Testis (tissue), 2 donors: Measurements from ENCODE around the gene RACK1.
"Not testable (repeated sequence)": the region's sequence is repeated elsewhere in the genome, so short reads cannot be mapped to it uniquely, and the experiment has no call there.

Experiments used
- CTCF ChIP-seq, 3 experiments: fragments of 450-650 bp in 2 of 3; fragments of 200-600 bp in 1 of 3; sonication (generic) in 1 of 3; IDR thresholded peaks; one replicate each; pipeline ENCODE4 v1.5.1; 2016 to 2019; ENCODE audit warnings: antibody characterized with exemption in 3 of 3, mild to moderate bottlenecking in 2 of 3, moderate library complexity in 1 of 3
- POLR2A ChIP-seq: fragments of 450-650 bp; IDR thresholded peaks from one replicate; pipeline ENCODE4 v1.6.1; 2017; ENCODE audit warnings: antibody characterized with exemption, mild to moderate bottlenecking, moderate library complexity

- TF ChIP-seq POLR2A; CTCF (IDR thresholded peaks at IDR 0.05): not testable (repeated sequence)
These were observed 33.6 kb downstream of the RACK1 start for GRCh38 chr5:181210148-181210547.
